ENCODE measurements around the gene PKP3.

DNA sequence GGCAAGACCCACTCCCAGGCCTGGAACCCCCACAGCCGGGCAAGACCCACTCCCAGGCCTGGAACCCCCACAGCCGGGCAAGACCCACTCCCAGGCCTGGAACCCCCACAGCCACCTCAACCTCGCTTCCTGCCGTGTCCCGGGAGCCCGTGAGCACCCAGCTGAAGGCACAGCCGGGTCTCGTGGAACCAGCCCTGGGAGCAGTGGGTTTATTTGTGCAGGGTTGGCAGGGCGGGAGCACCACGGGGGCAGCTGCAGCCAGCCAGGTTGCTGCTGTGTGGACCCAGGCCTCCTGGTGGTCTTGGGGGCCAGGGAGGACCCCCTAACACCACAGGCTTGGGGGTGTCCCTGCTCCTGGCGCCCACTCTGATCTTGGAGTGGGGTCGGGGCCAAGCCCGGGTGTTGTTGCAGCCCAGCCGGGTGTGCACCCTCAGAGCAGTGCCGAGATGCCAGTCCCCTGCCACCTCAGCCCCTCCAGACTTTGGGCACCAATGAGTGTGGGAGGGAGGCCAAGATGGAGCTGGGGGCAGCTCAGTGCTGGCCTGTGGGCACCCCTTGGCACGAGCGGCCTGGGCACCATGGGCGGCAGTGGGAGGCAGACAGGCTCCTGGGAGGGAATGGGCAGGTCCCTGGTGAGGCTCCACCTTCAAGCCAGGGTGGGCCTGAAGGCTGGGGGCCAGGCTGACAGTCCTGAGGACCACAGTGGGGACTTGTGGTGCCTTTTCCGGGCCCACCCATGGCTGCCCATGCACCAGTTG lies 8.2 kb upstream of the PKP3 start:
- TF ChIP-seq POLR2A (IDR thresholded peaks at IDR 0.05; ENCODE audit: low read length) (no peak), JUN (IDR thresholded peaks at IDR 0.05) (no peak), RFX5 (IDR thresholded peaks at IDR 0.05) (no peak), RNF2 (IDR thresholded peaks at IDR 0.05; ENCODE audit: borderline replicate concordance, low read depth) (no peak), MAFK (IDR thresholded peaks at IDR 0.05; ENCODE audit: partially characterized antibody) (no peak), HOXA7 (CRISPR knock-in tag; IDR thresholded peaks at IDR 0.05) (no peak), EP300 (IDR thresholded peaks at IDR 0.05) (no peak), CEBPB (IDR thresholded peaks at IDR 0.05) (no peak)
- TF ChIP-seq, protein P1, sequence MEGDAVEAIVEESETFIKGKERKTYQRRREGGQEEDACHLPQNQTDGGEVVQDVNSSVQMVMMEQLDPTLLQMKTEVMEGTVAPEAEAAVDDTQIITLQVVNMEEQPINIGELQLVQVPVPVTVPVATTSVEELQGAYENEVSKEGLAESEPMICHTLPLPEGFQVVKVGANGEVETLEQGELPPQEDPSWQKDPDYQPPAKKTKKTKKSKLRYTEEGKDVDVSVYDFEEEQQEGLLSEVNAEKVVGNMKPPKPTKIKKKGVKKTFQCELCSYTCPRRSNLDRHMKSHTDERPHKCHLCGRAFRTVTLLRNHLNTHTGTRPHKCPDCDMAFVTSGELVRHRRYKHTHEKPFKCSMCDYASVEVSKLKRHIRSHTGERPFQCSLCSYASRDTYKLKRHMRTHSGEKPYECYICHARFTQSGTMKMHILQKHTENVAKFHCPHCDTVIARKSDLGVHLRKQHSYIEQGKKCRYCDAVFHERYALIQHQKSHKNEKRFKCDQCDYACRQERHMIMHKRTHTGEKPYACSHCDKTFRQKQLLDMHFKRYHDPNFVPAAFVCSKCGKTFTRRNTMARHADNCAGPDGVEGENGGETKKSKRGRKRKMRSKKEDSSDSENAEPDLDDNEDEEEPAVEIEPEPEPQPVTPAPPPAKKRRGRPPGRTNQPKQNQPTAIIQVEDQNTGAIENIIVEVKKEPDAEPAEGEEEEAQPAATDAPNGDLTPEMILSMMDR (IDR thresholded peaks at IDR 0.05): no peak
- TF ChIP-seq, protein P2, sequence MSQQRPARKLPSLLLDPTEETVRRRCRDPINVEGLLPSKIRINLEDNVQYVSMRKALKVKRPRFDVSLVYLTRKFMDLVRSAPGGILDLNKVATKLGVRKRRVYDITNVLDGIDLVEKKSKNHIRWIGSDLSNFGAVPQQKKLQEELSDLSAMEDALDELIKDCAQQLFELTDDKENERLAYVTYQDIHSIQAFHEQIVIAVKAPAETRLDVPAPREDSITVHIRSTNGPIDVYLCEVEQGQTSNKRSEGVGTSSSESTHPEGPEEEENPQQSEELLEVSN (IDR thresholded peaks at IDR 0.05; ENCODE audit: borderline replicate concordance, low read depth): no peak
- TF ChIP-seq, protein P3, sequence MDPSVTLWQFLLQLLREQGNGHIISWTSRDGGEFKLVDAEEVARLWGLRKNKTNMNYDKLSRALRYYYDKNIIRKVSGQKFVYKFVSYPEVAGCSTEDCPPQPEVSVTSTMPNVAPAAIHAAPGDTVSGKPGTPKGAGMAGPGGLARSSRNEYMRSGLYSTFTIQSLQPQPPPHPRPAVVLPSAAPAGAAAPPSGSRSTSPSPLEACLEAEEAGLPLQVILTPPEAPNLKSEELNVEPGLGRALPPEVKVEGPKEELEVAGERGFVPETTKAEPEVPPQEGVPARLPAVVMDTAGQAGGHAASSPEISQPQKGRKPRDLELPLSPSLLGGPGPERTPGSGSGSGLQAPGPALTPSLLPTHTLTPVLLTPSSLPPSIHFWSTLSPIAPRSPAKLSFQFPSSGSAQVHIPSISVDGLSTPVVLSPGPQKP (IDR thresholded peaks at IDR 0.05; ENCODE audit: low read depth, low read length): no peak
- TF ChIP-seq, protein P4, sequence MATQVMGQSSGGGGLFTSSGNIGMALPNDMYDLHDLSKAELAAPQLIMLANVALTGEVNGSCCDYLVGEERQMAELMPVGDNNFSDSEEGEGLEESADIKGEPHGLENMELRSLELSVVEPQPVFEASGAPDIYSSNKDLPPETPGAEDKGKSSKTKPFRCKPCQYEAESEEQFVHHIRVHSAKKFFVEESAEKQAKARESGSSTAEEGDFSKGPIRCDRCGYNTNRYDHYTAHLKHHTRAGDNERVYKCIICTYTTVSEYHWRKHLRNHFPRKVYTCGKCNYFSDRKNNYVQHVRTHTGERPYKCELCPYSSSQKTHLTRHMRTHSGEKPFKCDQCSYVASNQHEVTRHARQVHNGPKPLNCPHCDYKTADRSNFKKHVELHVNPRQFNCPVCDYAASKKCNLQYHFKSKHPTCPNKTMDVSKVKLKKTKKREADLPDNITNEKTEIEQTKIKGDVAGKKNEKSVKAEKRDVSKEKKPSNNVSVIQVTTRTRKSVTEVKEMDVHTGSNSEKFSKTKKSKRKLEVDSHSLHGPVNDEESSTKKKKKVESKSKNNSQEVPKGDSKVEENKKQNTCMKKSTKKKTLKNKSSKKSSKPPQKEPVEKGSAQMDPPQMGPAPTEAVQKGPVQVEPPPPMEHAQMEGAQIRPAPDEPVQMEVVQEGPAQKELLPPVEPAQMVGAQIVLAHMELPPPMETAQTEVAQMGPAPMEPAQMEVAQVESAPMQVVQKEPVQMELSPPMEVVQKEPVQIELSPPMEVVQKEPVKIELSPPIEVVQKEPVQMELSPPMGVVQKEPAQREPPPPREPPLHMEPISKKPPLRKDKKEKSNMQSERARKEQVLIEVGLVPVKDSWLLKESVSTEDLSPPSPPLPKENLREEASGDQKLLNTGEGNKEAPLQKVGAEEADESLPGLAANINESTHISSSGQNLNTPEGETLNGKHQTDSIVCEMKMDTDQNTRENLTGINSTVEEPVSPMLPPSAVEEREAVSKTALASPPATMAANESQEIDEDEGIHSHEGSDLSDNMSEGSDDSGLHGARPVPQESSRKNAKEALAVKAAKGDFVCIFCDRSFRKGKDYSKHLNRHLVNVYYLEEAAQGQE (IDR thresholded peaks at IDR 0.05): no peak
